Measurements from ENCODE around the gene LMF1.

GRCh38 chr16:870856-871561 is 99.8 kb downstream of the LMF1 start:
- TF ChIP-seq YY1 (IDR thresholded peaks at IDR 0.05; ENCODE audit: insufficient read depth, insufficient read length) (no peak), SUZ12 (IDR thresholded peaks at IDR 0.05; ENCODE audit: extremely low read depth, insufficient read depth, insufficient read length) (no peak)
